ENCODE data around the gene MPPE1.

Gene MPPE1

GRCh38 chr18:11862468-11863137, 45.5 kb downstream of the MPPE1 start:
- no peak overlapping the region for H2AFZ ChIP-seq (ENCODE audit: low read depth, low read length)
- no peaks in the 10 kb centered on the region for H3K4me1 ChIP-seq (ENCODE audit: low read length)
- H3K27ac ChIP-seq (ENCODE audit: low read length) = no peak overlapping the region
- H3K4me3 ChIP-seq (ENCODE audit: low read length) = no peak overlapping the region
- H3K27me3 ChIP-seq (ENCODE audit: low read depth, low read length) = no peaks in the 10 kb centered on the region
- H3K79me2 ChIP-seq (ENCODE audit: low read length) = no peaks in the 10 kb centered on the region
- no peaks in the 10 kb centered on the region for H4K20me1 ChIP-seq (ENCODE audit: insufficient read depth, low read length)
- H3K36me3 ChIP-seq (replicated peaks; ENCODE audit: low read depth, low read length) = no peaks in the 10 kb centered on the region
- no peak overlapping the region for H3K9ac ChIP-seq (ENCODE audit: low read length)
- H3K4me2 ChIP-seq (ENCODE audit: low read length) = no peak overlapping the region
- no peaks in the 10 kb centered on the region for H3K9me3 ChIP-seq (ENCODE audit: insufficient read depth, low read length)
- TF ChIP-seq CTCF (IDR thresholded peaks at IDR 0.05; ENCODE audit: low read depth, low read length) (no peak), EZH2phosphoT487 (IDR thresholded peaks at IDR 0.05; ENCODE audit: low read depth) (no peak)

DNA sequence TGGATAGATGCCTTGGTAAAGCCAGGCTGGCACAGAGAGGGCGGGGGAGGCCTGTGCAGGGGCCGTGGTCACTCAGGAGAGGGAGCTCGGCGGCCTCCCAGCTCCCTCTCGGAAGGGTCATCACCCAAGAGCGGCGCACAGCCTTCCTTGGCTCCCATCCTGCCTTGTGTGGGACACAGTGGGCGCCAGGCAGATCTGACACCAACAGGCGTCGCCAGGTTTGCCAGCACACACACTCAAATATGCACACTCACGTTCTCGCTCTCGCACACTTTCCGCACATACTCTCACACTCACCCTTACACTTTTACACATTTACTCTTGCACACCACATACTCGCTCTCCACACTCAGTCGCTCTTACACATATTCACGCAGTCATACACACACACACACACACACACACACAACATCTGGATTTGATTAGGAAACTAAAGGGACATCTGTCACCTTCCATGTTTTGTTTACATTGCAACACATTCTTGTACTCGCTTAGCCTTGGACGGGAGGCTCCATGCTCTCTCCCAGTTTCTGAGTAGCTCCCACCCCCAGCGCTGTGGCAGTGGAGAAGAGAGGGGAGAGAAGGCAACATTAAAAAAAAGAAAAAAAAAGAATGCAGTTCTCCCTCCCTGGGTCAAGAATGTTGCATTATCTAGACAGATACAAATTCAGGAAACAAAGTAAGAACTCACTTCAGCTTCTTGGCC, 46.4 kb downstream of the MPPE1 start:
- Histone ChIP-seq H3K4me1 (ENCODE audit: low read length) (no peaks in the 10 kb centered on the region), H3K36me3 (replicated peaks; ENCODE audit: low read depth, low read length) (no peaks in the 10 kb centered on the region), H3K4me2 (ENCODE audit: low read length) (no peak overlapping the region)

DNA sequence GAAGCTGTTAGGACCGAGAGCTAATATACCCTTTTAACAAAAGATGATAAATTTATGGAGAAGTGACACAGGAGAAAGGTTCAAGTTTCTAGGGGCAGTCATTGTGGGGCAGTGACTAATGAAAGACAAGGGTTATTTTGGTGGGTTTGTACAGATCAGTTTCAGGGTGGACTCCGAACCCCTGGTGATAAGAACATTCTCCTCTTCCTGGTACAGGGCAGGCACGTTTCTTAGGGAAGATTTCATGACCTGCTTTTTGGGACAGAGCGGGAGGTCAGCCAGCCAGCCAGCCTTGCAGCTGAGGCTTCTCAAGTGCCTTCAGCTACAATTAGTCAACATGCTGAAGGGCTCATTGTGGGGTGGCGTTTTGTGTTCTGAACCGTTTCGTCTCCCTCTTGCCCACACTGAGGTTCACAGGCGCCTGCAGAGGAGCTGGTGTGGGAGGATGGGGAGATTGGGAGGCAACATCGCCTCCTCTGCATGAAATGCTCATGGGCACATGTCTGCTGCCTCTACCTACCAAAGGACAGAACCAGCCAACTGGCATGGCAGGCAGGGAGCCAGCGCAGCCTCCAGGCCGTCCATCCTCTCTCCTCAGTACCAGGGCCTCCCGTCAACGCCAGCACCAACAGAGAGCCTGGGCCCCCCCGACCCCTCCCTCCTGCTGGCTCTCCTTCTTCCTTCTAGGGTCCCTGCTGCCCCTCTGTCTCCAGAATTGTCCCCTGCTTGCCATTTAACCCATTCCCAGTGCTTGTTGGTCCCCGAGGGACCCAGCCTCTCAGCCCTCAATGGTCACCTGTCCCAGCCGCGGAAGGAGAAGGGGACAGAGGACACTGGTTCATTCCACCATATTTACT, 47.3 kb downstream of the MPPE1 start:
- Histone ChIP-seq H4K20me1 (ENCODE audit: insufficient read depth, low read length) (no peaks in the 10 kb centered on the region), H3K4me3 (ENCODE audit: low read length) (no peak overlapping the region), H3K27me3 (ENCODE audit: low read depth, low read length) (no peaks in the 10 kb centered on the region), H3K27ac (ENCODE audit: low read length) (no peak overlapping the region), H3K9me3 (ENCODE audit: insufficient read depth, low read length) (no peaks in the 10 kb centered on the region), H3K9ac (ENCODE audit: low read length) (no peak overlapping the region), H3K4me2 (ENCODE audit: low read length) (no peak overlapping the region), H3K79me2 (ENCODE audit: low read length) (no peaks in the 10 kb centered on the region), H3K4me1 (ENCODE audit: low read length) (no peaks in the 10 kb centered on the region), H3K36me3 (replicated peaks; ENCODE audit: low read depth, low read length) (no peaks in the 10 kb centered on the region), H2AFZ (ENCODE audit: low read depth, low read length) (no peak overlapping the region)
- TF ChIP-seq CTCF (IDR thresholded peaks at IDR 0.05; ENCODE audit: low read depth, low read length) = no peak

More for the DNA sequence above, 46.4 kb downstream of the MPPE1 start:
- Histone ChIP-seq H3K27ac (ENCODE audit: low read length) (no peak overlapping the region), H3K9me3 (ENCODE audit: insufficient read depth, low read length) (no peaks in the 10 kb centered on the region), H3K27me3 (ENCODE audit: low read depth, low read length) (no peaks in the 10 kb centered on the region), H3K9ac (ENCODE audit: low read length) (no peak overlapping the region), H3K4me3 (ENCODE audit: low read length) (no peak overlapping the region), H4K20me1 (ENCODE audit: insufficient read depth, low read length) (no peaks in the 10 kb centered on the region), H2AFZ (ENCODE audit: low read depth, low read length) (no peak overlapping the region), H3K79me2 (ENCODE audit: low read length) (no peaks in the 10 kb centered on the region)
- TF ChIP-seq EZH2phosphoT487 (IDR thresholded peaks at IDR 0.05; ENCODE audit: low read depth) = no peak
- TF ChIP-seq CTCF (IDR thresholded peaks at IDR 0.05; ENCODE audit: low read depth, low read length) = no peak

DNA sequence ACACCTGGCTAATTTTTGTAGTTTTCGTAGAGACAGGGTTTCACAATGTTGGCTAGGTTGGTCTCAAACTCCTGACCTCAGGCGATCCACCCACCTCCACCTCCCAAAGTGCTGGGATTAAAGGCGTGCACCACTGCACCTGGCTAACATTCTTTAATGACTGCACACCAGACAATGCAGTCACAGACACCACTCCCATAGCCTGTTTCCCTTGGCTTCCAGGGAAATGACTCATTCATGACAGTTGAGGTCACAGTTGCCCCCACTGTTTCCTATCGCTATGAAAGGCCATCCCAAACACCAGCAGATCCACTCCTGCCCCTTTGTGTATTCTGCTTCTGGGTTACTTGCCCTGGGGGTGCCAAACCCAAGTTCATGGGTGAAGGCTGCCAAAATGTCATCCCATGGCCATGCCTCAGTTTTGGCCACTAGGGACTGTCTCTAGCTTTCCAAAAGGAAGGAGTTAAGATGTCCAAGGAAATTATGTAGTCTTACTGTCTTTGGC, 48.2 kb downstream of the MPPE1 start:
- no peak overlapping the region for H3K4me2 ChIP-seq (ENCODE audit: low read length)
- no peak overlapping the region for H3K9ac ChIP-seq (ENCODE audit: low read length)
- H3K27ac ChIP-seq (ENCODE audit: low read length) = no peak overlapping the region

More for the DNA sequence above, 48.2 kb downstream of the MPPE1 start:
- Histone ChIP-seq H3K79me2 (ENCODE audit: low read length) (no peaks in the 10 kb centered on the region), H3K9me3 (ENCODE audit: insufficient read depth, low read length) (no peaks in the 10 kb centered on the region), H3K36me3 (replicated peaks; ENCODE audit: low read depth, low read length) (no peaks in the 10 kb centered on the region), H3K27me3 (ENCODE audit: low read depth, low read length) (no peaks in the 10 kb centered on the region), H2AFZ (ENCODE audit: low read depth, low read length) (no peak overlapping the region), H4K20me1 (ENCODE audit: insufficient read depth, low read length) (no peaks in the 10 kb centered on the region), H3K4me1 (ENCODE audit: low read length) (no peaks in the 10 kb centered on the region), H3K4me3 (ENCODE audit: low read length) (no peak overlapping the region)
- TF ChIP-seq EZH2phosphoT487 (IDR thresholded peaks at IDR 0.05; ENCODE audit: low read depth) (no peak), CTCF (IDR thresholded peaks at IDR 0.05; ENCODE audit: low read depth, low read length) (no peak)

All from OCI-LY3 (cell line).